Suprapubic skin (tissue), 4 donors: ENCODE measurements around the gene TCL1B. TPM values are rescaled to one million over a fixed set of nuclear protein-coding genes. Genes with fewer than 3 reads are reported as not detected.

ENCODE experiments used
- DNase-seq, 2 donors: peaks; one replicate each; pipeline ENCODE4 v3.0.0-alpha.2; 2019; ENCODE audit warnings: low spot score in 2 of 2
- H3K27ac ChIP-seq: fragments of 200-600 bp; sonication (generic); one replicate; pipeline ENCODE4 v1.5.1; 2019
- H3K27me3 ChIP-seq: fragments of 200-600 bp; sonication (generic); one replicate; pipeline ENCODE4 v1.5.1; 2019
- H3K36me3 ChIP-seq: fragments of 200-600 bp; sonication (generic); one replicate; pipeline ENCODE4 v1.5.1; 2019
- H3K4me1 ChIP-seq: fragments of 200-600 bp; sonication (generic); one replicate; pipeline ENCODE4 v1.5.1; 2019
- H3K4me3 ChIP-seq: fragments of 200-600 bp; sonication (generic); one replicate; pipeline ENCODE4 v1.5.1; 2019; ENCODE audit warnings: mild to moderate bottlenecking
- H3K9me3 ChIP-seq: fragments of 200-600 bp; sonication (generic); one replicate; pipeline ENCODE4 v1.5.1; 2019
- EP300 ChIP-seq: sonication (generic); formaldehyde crosslinking; IDR thresholded peaks from one replicate; pipeline ENCODE4 v1.6.1; 2017; ENCODE audit warnings: antibody characterized with exemption
- POLR2A ChIP-seq, 2 donors: fragments of 450-650 bp; IDR thresholded peaks; one replicate each; pipeline ENCODE4 v1.6.1; 2017; ENCODE audit warnings: antibody characterized with exemption in 2 of 2, mild to moderate bottlenecking in 2 of 2, moderate library complexity in 2 of 2
- POLR2AphosphoS5 ChIP-seq, 3 donors: sonication (generic); formaldehyde crosslinking; IDR thresholded peaks; one replicate each; pipeline ENCODE4 v1.6.1; 2017; ENCODE audit warnings: antibody characterized with exemption in 3 of 3
- WGBS: methylation state at CpG from one replicate; pipeline ENCODE4 v1.1.5; 2018; 5-methylcytosine and 5-hydroxymethylcytosine counted together
- total RNA-seq, 4 donors: library from RNA; depleted of rRNA; stranded (reverse); fragments of >200 nt; gene quantifications; one replicate each; pipeline ENCODE4 v1.1.0, GENCODE V29; 2016
- TF ChIP-seq, protein P1 (sequence below), 2 donors: fragments of 200-600 bp in 1 of 2; fragments of 450-650 bp in 1 of 2; sonication (generic) in 1 of 2; IDR thresholded peaks; one replicate each; pipeline ENCODE4 v1.5.1; 2016 to 2019; ENCODE audit warnings: antibody characterized with exemption in 2 of 2, mild to moderate bottlenecking in 1 of 2, moderate library complexity in 1 of 2

Gene TCL1B
- total RNA-seq, 4 donors from 2014 or later: not detected

- Histone ChIP-seq H3K36me3 (no peaks in the 10 kb centered on the region), H3K27ac (no peak overlapping the region), H3K4me1 (no peaks in the 10 kb centered on the region), H3K4me3 (no peak overlapping the region), H3K27me3 (peaks cover 39% of the 10 kb centered on the region), H3K9me3 (no peaks in the 10 kb centered on the region)
- no peak for DNase-seq
- 71% methylated on average over 15 of the region's 15 CpGs for WGBS
- TF ChIP-seq EP300 (no peak), POLR2A (IDR thresholded peaks at IDR 0.05) (no peak), POLR2AphosphoS5 (IDR thresholded peaks at IDR 0.05) (no peak)
- TF ChIP-seq, protein P1, sequence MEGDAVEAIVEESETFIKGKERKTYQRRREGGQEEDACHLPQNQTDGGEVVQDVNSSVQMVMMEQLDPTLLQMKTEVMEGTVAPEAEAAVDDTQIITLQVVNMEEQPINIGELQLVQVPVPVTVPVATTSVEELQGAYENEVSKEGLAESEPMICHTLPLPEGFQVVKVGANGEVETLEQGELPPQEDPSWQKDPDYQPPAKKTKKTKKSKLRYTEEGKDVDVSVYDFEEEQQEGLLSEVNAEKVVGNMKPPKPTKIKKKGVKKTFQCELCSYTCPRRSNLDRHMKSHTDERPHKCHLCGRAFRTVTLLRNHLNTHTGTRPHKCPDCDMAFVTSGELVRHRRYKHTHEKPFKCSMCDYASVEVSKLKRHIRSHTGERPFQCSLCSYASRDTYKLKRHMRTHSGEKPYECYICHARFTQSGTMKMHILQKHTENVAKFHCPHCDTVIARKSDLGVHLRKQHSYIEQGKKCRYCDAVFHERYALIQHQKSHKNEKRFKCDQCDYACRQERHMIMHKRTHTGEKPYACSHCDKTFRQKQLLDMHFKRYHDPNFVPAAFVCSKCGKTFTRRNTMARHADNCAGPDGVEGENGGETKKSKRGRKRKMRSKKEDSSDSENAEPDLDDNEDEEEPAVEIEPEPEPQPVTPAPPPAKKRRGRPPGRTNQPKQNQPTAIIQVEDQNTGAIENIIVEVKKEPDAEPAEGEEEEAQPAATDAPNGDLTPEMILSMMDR (IDR thresholded peaks at IDR 0.05): no peak
Observed at GRCh38 chr14:95696741-95697140, 10.5 kb downstream of the TCL1B start.

DNA sequence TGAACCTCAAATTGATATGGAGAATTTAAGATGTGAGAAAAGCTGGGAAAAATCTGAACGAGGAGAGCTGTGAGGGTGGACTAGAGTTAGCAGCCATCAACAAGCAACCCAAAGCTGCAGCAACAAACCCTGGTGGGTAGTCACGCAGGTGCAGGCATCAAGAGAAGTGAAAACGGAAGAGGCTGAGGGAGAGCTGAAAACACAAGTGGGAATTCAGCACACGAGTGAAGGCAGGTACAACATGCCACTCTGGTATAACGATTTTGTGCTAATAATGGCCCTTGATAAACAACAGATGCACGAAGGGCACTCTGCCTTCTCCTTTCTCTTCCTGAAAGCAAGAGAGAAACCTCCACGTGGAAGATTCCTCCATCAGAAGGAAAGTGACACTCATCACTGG, 11.5 kb downstream of the TCL1B start:
- H3K9me3 ChIP-seq: no peaks in the 10 kb centered on the region
- TF ChIP-seq EP300 (no peak), POLR2A (IDR thresholded peaks at IDR 0.05) (no peak), POLR2AphosphoS5 (IDR thresholded peaks at IDR 0.05) (no peak)
- TF ChIP-seq, protein P1 (IDR thresholded peaks at IDR 0.05): no peak
- peaks cover 38% of the 10 kb centered on the region for H3K27me3 ChIP-seq
- DNase-seq: no peak
- no peak overlapping the region for H3K4me3 ChIP-seq
- H3K36me3 ChIP-seq: no peaks in the 10 kb centered on the region
- 57% methylated on average over 7 of the region's 7 CpGs for whole genome bisulfite sequencing
- H3K27ac ChIP-seq: no peak overlapping the region
- H3K4me1 ChIP-seq: no peaks in the 10 kb centered on the region

DNA sequence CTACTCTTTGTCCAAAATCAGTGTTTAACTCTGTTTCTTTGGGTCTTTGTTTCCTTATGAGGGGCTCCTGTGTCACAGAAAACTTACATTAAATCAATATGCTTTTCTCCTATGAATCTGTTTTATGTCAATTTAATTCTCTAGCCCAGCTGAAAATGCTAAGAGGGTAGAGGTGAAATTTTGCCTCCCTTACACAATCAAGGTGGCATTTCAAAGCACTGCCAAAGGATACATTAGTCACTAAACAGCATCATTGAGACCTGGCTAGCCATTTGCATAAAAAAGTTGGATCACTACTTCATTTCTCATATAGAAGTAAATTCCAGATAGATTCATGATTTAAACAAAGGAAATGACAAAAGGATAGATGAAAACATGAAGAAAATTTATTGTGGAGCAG, 12.1 kb downstream of the TCL1B start:
- no peak for DNase-seq
- H3K36me3 ChIP-seq: no peaks in the 10 kb centered on the region
- TF ChIP-seq POLR2AphosphoS5 (IDR thresholded peaks at IDR 0.05) (no peak), POLR2A (IDR thresholded peaks at IDR 0.05) (no peak), EP300 (no peak)
- TF ChIP-seq, protein P1 (IDR thresholded peaks at IDR 0.05): no peak
- no peaks in the 10 kb centered on the region for H3K4me1 ChIP-seq
- no peaks in the 10 kb centered on the region for H3K9me3 ChIP-seq
- H3K27me3 ChIP-seq: peaks cover 35% of the 10 kb centered on the region
- H3K4me3 ChIP-seq: no peak overlapping the region
- H3K27ac ChIP-seq: no peak overlapping the region

DNA sequence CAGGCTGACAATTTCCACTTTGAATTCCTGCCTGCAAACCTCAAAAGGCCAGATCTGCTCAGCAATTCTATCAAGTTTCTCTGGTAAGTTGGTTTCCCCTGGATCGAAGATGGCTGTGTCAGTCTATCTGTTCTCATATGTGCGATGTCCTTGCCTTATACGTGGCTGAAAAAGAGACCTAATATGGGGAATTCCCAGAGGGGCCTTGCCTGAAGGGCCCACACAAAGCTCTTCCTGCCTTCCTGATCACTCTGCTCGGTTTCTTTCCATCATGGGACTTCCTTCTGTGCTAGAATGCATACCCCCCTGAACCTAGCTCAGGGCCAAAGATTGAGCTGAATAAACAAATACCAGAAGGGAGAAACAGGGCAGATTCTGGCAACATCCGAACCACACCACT, 13.2 kb downstream of the TCL1B start:
- H3K36me3 ChIP-seq: no peaks in the 10 kb centered on the region
- TF ChIP-seq EP300: no peak
- no peak for TF ChIP-seq POLR2A (IDR thresholded peaks at IDR 0.05)
- no peak for TF ChIP-seq POLR2AphosphoS5 (IDR thresholded peaks at IDR 0.05)
- TF ChIP-seq, protein P1 (IDR thresholded peaks at IDR 0.05): no peak
- H3K4me1 ChIP-seq: no peaks in the 10 kb centered on the region
- DNase-seq: no peak
- H3K4me3 ChIP-seq: no peak overlapping the region
- peaks cover 33% of the 10 kb centered on the region for H3K27me3 ChIP-seq
- H3K9me3 ChIP-seq: no peaks in the 10 kb centered on the region
- 68% methylated on average over 5 of the region's 5 CpGs for WGBS
- no peak overlapping the region for H3K27ac ChIP-seq

DNA sequence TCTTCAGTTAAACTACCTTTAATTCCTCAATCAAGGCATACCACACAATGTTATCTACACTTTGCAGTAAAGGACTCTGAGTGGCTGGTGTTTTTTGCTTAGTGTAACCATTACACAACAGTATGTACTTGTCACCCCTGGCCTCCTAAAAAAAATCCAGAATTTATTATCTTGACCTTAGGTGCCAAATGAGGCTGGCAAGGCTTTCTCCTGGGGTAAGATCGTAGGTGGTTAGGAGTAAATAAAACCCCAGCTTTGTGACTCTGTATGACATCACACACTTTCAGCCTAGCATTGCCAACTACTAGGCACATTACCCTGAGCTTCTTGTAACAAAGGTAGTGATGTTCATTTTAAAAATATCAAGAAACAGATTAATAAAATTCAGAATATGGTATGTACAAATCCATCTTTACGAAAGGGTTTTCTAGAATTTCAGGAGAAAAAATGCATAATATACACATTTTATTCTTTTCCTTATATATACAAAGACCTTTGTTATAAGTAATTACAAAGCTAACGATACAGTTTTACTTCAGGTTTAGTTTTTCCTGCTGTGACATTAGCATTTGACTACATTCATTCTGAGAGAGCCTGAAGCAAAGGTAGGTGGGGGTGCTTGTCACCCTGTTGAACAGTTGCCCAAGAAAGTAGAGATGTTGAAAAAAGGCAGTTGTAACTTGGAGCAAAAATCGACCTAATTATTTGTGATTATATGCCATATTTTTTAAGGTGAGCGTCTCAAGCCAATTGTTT, 14.2 kb downstream of the TCL1B start:
- Histone ChIP-seq H3K4me3 (no peak overlapping the region), H3K27me3 (peaks cover 33% of the 10 kb centered on the region), H3K9me3 (no peaks in the 10 kb centered on the region), H3K36me3 (no peaks in the 10 kb centered on the region), H3K4me1 (no peaks in the 10 kb centered on the region), H3K27ac (no peak overlapping the region)
- WGBS: 52% methylated on average over 5 of the region's 5 CpGs
- TF ChIP-seq EP300: no peak
- TF ChIP-seq, protein P1 (IDR thresholded peaks at IDR 0.05): no peak
- no peak for TF ChIP-seq POLR2AphosphoS5 (IDR thresholded peaks at IDR 0.05)
- TF ChIP-seq POLR2A (IDR thresholded peaks at IDR 0.05): no peak
- DNase-seq: no peak
